ENCODE measurements around the gene TRIM7.
"Not testable (repeated sequence)": the region's sequence is repeated elsewhere in the genome, so short reads cannot be mapped to it uniquely, and the experiment has no call there.

The TRIM7 gene

GRCh38 chr5:181212080-181212479, 7.1 kb upstream of the TRIM7 start:
- H3K36me3 Mint-ChIP-seq (ENCODE audit: low read depth): no peaks in the 10 kb centered on the region
- no peaks in the 10 kb centered on the region for H3K9me3 Mint-ChIP-seq
- H3K4me3 Mint-ChIP-seq: no peak overlapping the region
- H3K27me3 Mint-ChIP-seq (ENCODE audit: low read depth): peaks cover 4% of the 10 kb centered on the region
- no peak for DNase-seq (ENCODE audit: low spot score)
- H3K27ac Mint-ChIP-seq: no peak overlapping the region
- H3K4me1 Mint-ChIP-seq (ENCODE audit: low read depth): peaks cover 23% of the 10 kb centered on the region

GRCh38 chr5:181211208-181211607, 6.2 kb upstream of the TRIM7 start:
- H3K9me3 Mint-ChIP-seq: no peaks in the 10 kb centered on the region
- H3K4me1 Mint-ChIP-seq (ENCODE audit: low read depth): peaks cover 26% of the 10 kb centered on the region
- no peak overlapping the region for H3K27ac Mint-ChIP-seq
- H3K27me3 Mint-ChIP-seq (ENCODE audit: low read depth): peaks cover 10% of the 10 kb centered on the region
- peaks cover 4% of the 10 kb centered on the region for H3K36me3 Mint-ChIP-seq (ENCODE audit: low read depth)
- no peak for DNase-seq (ENCODE audit: low spot score)
- H3K4me3 Mint-ChIP-seq: no peak overlapping the region

GRCh38 chr5:181210698-181211097, 5.7 kb upstream of the TRIM7 start:
- not testable (repeated sequence) for H3K27ac Mint-ChIP-seq; H3K36me3 Mint-ChIP-seq (ENCODE audit: low read depth); H3K4me3 Mint-ChIP-seq; H3K9me3 Mint-ChIP-seq; DNase-seq (ENCODE audit: low spot score)
- Mint-ChIP-seq H3K4me1 (ENCODE audit: low read depth) (peaks cover 29% of the 10 kb centered on the region), H3K27me3 (ENCODE audit: low read depth) (peaks cover 15% of the 10 kb centered on the region)

- not testable (repeated sequence) for H3K27ac Mint-ChIP-seq; H3K36me3 Mint-ChIP-seq (ENCODE audit: low read depth); DNase-seq (ENCODE audit: low spot score); H3K4me3 Mint-ChIP-seq; H3K9me3 Mint-ChIP-seq
- Mint-ChIP-seq H3K27me3 (ENCODE audit: low read depth) (peaks cover 18% of the 10 kb centered on the region), H3K4me1 (ENCODE audit: low read depth) (peaks cover 32% of the 10 kb centered on the region)
Measured at GRCh38 chr5:181210148-181210547, 5.2 kb upstream of the TRIM7 start.

GRCh38 chr5:181209006-181209405, 4.0 kb upstream of the TRIM7 start:
- Mint-ChIP-seq H3K27me3 (ENCODE audit: low read depth) (peaks cover 21% of the 10 kb centered on the region), H3K4me1 (ENCODE audit: low read depth) (peaks cover 33% of the 10 kb centered on the region)
- not testable (repeated sequence) for H3K9me3 Mint-ChIP-seq; H3K27ac Mint-ChIP-seq; H3K4me3 Mint-ChIP-seq; DNase-seq (ENCODE audit: low spot score); H3K36me3 Mint-ChIP-seq (ENCODE audit: low read depth)

GRCh38 chr5:181207960-181208253, 2.9 kb upstream of the TRIM7 start:
- H3K9me3 Mint-ChIP-seq: no peaks in the 10 kb centered on the region
- peaks cover 32% of the 10 kb centered on the region for H3K27me3 Mint-ChIP-seq (ENCODE audit: low read depth)
- H3K4me3 Mint-ChIP-seq: peak overlapping the region; percentile 84
- peaks cover 4% of the 10 kb centered on the region for H3K36me3 Mint-ChIP-seq (ENCODE audit: low read depth)
- peaks cover 35% of the 10 kb centered on the region for H3K4me1 Mint-ChIP-seq (ENCODE audit: low read depth)
- peak overlapping the region; percentile 82 for H3K27ac Mint-ChIP-seq
- no peak for DNase-seq (ENCODE audit: low spot score)

GRCh38 chr5:181207214-181207959, 2.4 kb upstream of the TRIM7 start:
- Mint-ChIP-seq H3K4me3 (peak overlapping the region; percentile 84), H3K36me3 (ENCODE audit: low read depth) (peaks cover 4% of the 10 kb centered on the region), H3K27me3 (ENCODE audit: low read depth) (peaks cover 35% of the 10 kb centered on the region), H3K9me3 (no peaks in the 10 kb centered on the region), H3K4me1 (ENCODE audit: low read depth) (peaks cover 35% of the 10 kb centered on the region), H3K27ac (peak overlapping the region; percentile 82)
- peak; percentile 79 for DNase-seq (ENCODE audit: low spot score)

- peaks cover 42% of the 10 kb centered on the region for H3K27me3 Mint-ChIP-seq (ENCODE audit: low read depth)
- peaks cover 6% of the 10 kb centered on the region for H3K36me3 Mint-ChIP-seq (ENCODE audit: low read depth)
- peak overlapping the region; percentile 84 for H3K4me3 Mint-ChIP-seq
- H3K9me3 Mint-ChIP-seq: no peaks in the 10 kb centered on the region
- DNase-seq (ENCODE audit: low spot score): no peak
- peak overlapping the region; percentile 82 for H3K27ac Mint-ChIP-seq
- peaks cover 31% of the 10 kb centered on the region for H3K4me1 Mint-ChIP-seq (ENCODE audit: low read depth)
Measured at GRCh38 chr5:181205761-181206649, 1.0 kb upstream of the TRIM7 start.

GRCh38 chr5:181204113-181204825, 727 bp downstream of the TRIM7 start:
- Mint-ChIP-seq H3K27ac (peak overlapping the region; percentile 72), H3K4me3 (peak overlapping the region; percentile 86), H3K9me3 (no peaks in the 10 kb centered on the region), H3K27me3 (ENCODE audit: low read depth) (peaks cover 51% of the 10 kb centered on the region), H3K36me3 (ENCODE audit: low read depth) (peaks cover 6% of the 10 kb centered on the region), H3K4me1 (ENCODE audit: low read depth) (peaks cover 31% of the 10 kb centered on the region)
- no peak for DNase-seq (ENCODE audit: low spot score)

- Mint-ChIP-seq H3K36me3 (ENCODE audit: low read depth) (peaks cover 6% of the 10 kb centered on the region), H3K27ac (no peak overlapping the region), H3K4me1 (ENCODE audit: low read depth) (peaks cover 31% of the 10 kb centered on the region), H3K9me3 (no peaks in the 10 kb centered on the region), H3K27me3 (ENCODE audit: low read depth) (peaks cover 51% of the 10 kb centered on the region), H3K4me3 (peak overlapping the region; percentile 86)
- no peak for DNase-seq (ENCODE audit: low spot score)
Measured at GRCh38 chr5:181203777-181204112, 1.3 kb downstream of the TRIM7 start.

GRCh38 chr5:181203093-181203711, 1.8 kb downstream of the TRIM7 start:
- Mint-ChIP-seq H3K4me1 (ENCODE audit: low read depth) (peaks cover 30% of the 10 kb centered on the region), H3K36me3 (ENCODE audit: low read depth) (peaks cover 6% of the 10 kb centered on the region), H3K4me3 (peak overlapping the region; percentile 86), H3K9me3 (no peaks in the 10 kb centered on the region), H3K27me3 (ENCODE audit: low read depth) (peaks cover 51% of the 10 kb centered on the region), H3K27ac (no peak overlapping the region)
- no peak for DNase-seq (ENCODE audit: low spot score)

- Mint-ChIP-seq H3K4me3 (no peak overlapping the region), H3K27me3 (ENCODE audit: low read depth) (peaks cover 38% of the 10 kb centered on the region), H3K9me3 (no peaks in the 10 kb centered on the region), H3K36me3 (ENCODE audit: low read depth) (peaks cover 2% of the 10 kb centered on the region), H3K27ac (no peak overlapping the region), H3K4me1 (ENCODE audit: low read depth) (peaks cover 9% of the 10 kb centered on the region)
- no peak for DNase-seq (ENCODE audit: low spot score)
Measured at GRCh38 chr5:181200816-181201215, 4.2 kb downstream of the TRIM7 start.

- peaks cover 2% of the 10 kb centered on the region for H3K36me3 Mint-ChIP-seq (ENCODE audit: low read depth)
- H3K9me3 Mint-ChIP-seq: no peaks in the 10 kb centered on the region
- H3K4me1 Mint-ChIP-seq (ENCODE audit: low read depth): peaks cover 5% of the 10 kb centered on the region
- no peak overlapping the region for H3K4me3 Mint-ChIP-seq
- H3K27ac Mint-ChIP-seq: no peak overlapping the region
- no peak for DNase-seq (ENCODE audit: low spot score)
- peaks cover 33% of the 10 kb centered on the region for H3K27me3 Mint-ChIP-seq (ENCODE audit: low read depth)
Measured at GRCh38 chr5:181199881-181200638, 4.9 kb downstream of the TRIM7 start.
